K562 (cell line): ENCODE data around the gene OPRD1. TPM values are rescaled to one million over a fixed set of nuclear protein-coding genes. Genes with fewer than 3 reads are reported as not detected.

Experiments used
- BHLHE40 ChIP-seq: IDR thresholded peaks from 2 replicates; pipeline ENCODE4 v1.6.1; 2011; ENCODE audit warnings: low read length, improper control_type of control experiment
- CEBPZ ChIP-seq: fragments of 150-350 bp; IDR thresholded peaks from 2 replicates; pipeline ENCODE4 v1.6.1; 2014; ENCODE audit warnings: low read depth, mild to moderate bottlenecking, low read length, borderline replicate concordance
- E2F4 ChIP-seq: sonication (generic); formaldehyde crosslinking; IDR thresholded peaks from 2 replicates; pipeline ENCODE4 v1.8.0; 2022; ENCODE audit warnings: mild to moderate bottlenecking, low read depth, missing genetic modification reagents
- EGR1 ChIP-seq: fragments of 450-650 bp; conservative IDR thresholded peaks from 2 replicates; pipeline ENCODE4 v1.6.1; 2017; ENCODE audit warnings: mild to moderate bottlenecking
- ELF4 ChIP-seq: fragments of 450-650 bp; formaldehyde crosslinking; IDR thresholded peaks from 2 replicates; pipeline ENCODE4 v1.4.0; 2022; ENCODE audit warnings: missing genetic modification characterization
- ESRRA ChIP-seq: fragments of 450-650 bp; IDR thresholded peaks from 2 replicates; pipeline ENCODE4 v1.6.1; 2014; ENCODE audit warnings: low read depth, mild to moderate bottlenecking, moderate library complexity, borderline replicate concordance
- MNT ChIP-seq, 2 experiments: fragments of 450-650 bp; conservative IDR thresholded peaks; 2 replicates each; pipeline ENCODE4 v1.6.1; 2017; ENCODE audit warnings: mild to moderate bottlenecking in 2 of 2, moderate library complexity in 2 of 2
- MYBL2 ChIP-seq, 2 experiments: fragments of 450-650 bp in 1 of 2; sonication (generic) in 1 of 2; formaldehyde crosslinking in 1 of 2; IDR thresholded peaks; 2 replicates each; pipeline versions ENCODE4 v1.6.1 to v1.8.1; 2017 to 2022; ENCODE audit warnings: borderline replicate concordance in 1 of 2, inconsistent platforms in 1 of 2, low read depth in 1 of 2, mild to moderate bottlenecking in 1 of 2, missing genetic modification reagents in 1 of 2, moderate library complexity in 1 of 2
- MYC ChIP-seq, 2 experiments: fragments of 250-450 bp in 1 of 2; sonication (Bioruptor Pico) in 1 of 2; IDR thresholded peaks; 2 replicates each; pipeline versions ENCODE4 v1.5.1 to v1.6.1; 2012 to 2021; ENCODE audit warnings: low read depth in 2 of 2, borderline replicate concordance in 1 of 2, improper control_type of control experiment in 1 of 2, low read length in 1 of 2, mild to moderate bottlenecking in 1 of 2, moderate library complexity in 1 of 2
- PHF21A ChIP-seq: fragments of 450-650 bp; IDR thresholded peaks from 2 replicates; pipeline ENCODE4 v1.6.1; 2017; ENCODE audit warnings: low read depth, borderline replicate concordance
- PPARD ChIP-seq: fragments of 250-450 bp; sonication (Bioruptor Pico); IDR thresholded peaks from 2 replicates; pipeline ENCODE4 v1.8.0; 2022; ENCODE audit warnings: inconsistent platforms, mild to moderate bottlenecking, moderate library complexity
- RBM25 ChIP-seq: fragments of 200-400 bp; formaldehyde crosslinking; IDR thresholded peaks from 2 replicates; pipeline ENCODE4 v1.6.1; 2018; ENCODE audit warnings: low read length, low read depth, moderate library complexity; ENCODE audit not compliant: severe bottlenecking
- SAFB ChIP-seq: fragments of 200-400 bp; formaldehyde crosslinking; IDR thresholded peaks from 2 replicates; pipeline ENCODE4 v1.6.1; 2017; ENCODE audit warnings: low read depth, low read length, borderline replicate concordance
- SMAD3 ChIP-seq: fragments of 450-650 bp; formaldehyde crosslinking; conservative IDR thresholded peaks from 2 replicates; pipeline ENCODE4 v1.4.0; 2020; ENCODE audit warnings: mild to moderate bottlenecking
- TOE1 ChIP-seq, 2 experiments: fragments of 450-650 bp in 1 of 2; sonication (generic) in 1 of 2; formaldehyde crosslinking in 1 of 2; IDR thresholded peaks; 2 replicates each; pipeline versions ENCODE4 v1.7.1 to v1.8.0; 2016 to 2022; ENCODE audit warnings: borderline replicate concordance in 2 of 2, mild to moderate bottlenecking in 2 of 2, antibody characterized with exemption in 1 of 2, inconsistent platforms in 1 of 2, low read depth in 1 of 2, missing genetic modification reagents in 1 of 2, moderate library complexity in 1 of 2
- ZFP30 ChIP-seq: fragments of 250-450 bp; sonication (Bioruptor Pico); IDR thresholded peaks from 2 replicates; pipeline ENCODE4 v1.8.0; 2022; ENCODE audit warnings: moderate library complexity, mild to moderate bottlenecking, inconsistent platforms, borderline replicate concordance
- ZKSCAN8 ChIP-seq: fragments of 200-800 bp; sonication (Bioruptor generic); IDR thresholded peaks from 2 replicates; pipeline ENCODE4 v1.6.1; 2016; ENCODE audit warnings: missing genetic modification characterization, missing compliant biosample characterization
- ZNF217 ChIP-seq: sonication (generic); formaldehyde crosslinking; IDR thresholded peaks from 2 replicates; pipeline ENCODE4 v1.8.0; 2022; ENCODE audit warnings: mild to moderate bottlenecking, missing genetic modification reagents
- ZNF24 ChIP-seq: fragments of 450-650 bp; IDR thresholded peaks from 2 replicates; pipeline ENCODE4 v1.6.1; 2016
- ZNF57 ChIP-seq: fragments of 450-650 bp; formaldehyde crosslinking; IDR thresholded peaks from 2 replicates; pipeline ENCODE4 v1.4.0; 2020; ENCODE audit warnings: mild to moderate bottlenecking, moderate library complexity
- ZNF699 ChIP-seq: fragments of 250-450 bp; sonication (Bioruptor Pico); IDR thresholded peaks from 2 replicates; pipeline ENCODE4 v1.8.0; 2021; ENCODE audit warnings: mild to moderate bottlenecking, moderate library complexity; ENCODE audit not compliant: insufficient replicate concordance
- polyA plus RNA-seq, 8 experiments: library from polyadenylated mRNA; depleted of rRNA in 4 of 8; stranded (reverse) in 5 of 8; unstranded in 3 of 8; fragments of >200 nt; fragmentation: Nextera tagmentation in 2 of 8; fragmentation: Illumina TruSeq in 1 of 8; extraction: Ambion mirVana in 2 of 8; extraction: Trizol in 1 of 8; gene quantifications; 2 replicates each; pipeline versions ENCODE4 v1.2.1 to v1.2.3, GENCODE V29; 2011 to 2014; ENCODE audit warnings: inconsistent platforms in 1 of 8, missing spikeins in 1 of 8
- total RNA-seq, 7 experiments: library from RNA; depleted of rRNA in 6 of 7; stranded (reverse); fragments of >200 nt in 6 of 7; fragmentation: Illumina TruSeq in 2 of 7; extraction: Trizol in 2 of 7; gene quantifications; 2 replicates each; pipeline versions ENCODE4 v1.2.1 to v1.2.3, GENCODE V29; 2011 to 2021; ENCODE audit warnings: low replicate concordance in 1 of 7

The OPRD1 gene
- total and polyA plus RNA-seq, 9 of the 15 experiments (the other 6 are each of a cell fraction or from before 2014, with no cell fraction given) = under 0.01 to 0.03 (median under 0.01) TPM; not detected in 6

GRCh38 chr1:28882009-28882628 lies 70.1 kb downstream of the OPRD1 start (continued):
- TF ChIP-seq ZNF217 (CRISPR knock-in tag) (no peak), ZKSCAN8 (CRISPR knock-in tag) (no peak), ELF4 (peak; percentile 85), MYBL2 (IDR thresholded peaks at IDR 0.05; ENCODE audit: low read depth) (no peak), MYBL2 (CRISPR knock-in tag; IDR thresholded peaks at IDR 0.05; ENCODE audit: borderline replicate concordance) (no peak), MYC (IDR thresholded peaks at IDR 0.05; ENCODE audit: low read depth, low read length) (peak; percentile 77; the same call in 1 of the 2 replicates), MYC (CRISPR knock-in tag; IDR thresholded peaks at IDR 0.05; ENCODE audit: borderline replicate concordance, low read depth) (no peak), SAFB (no peak), CEBPZ (no peak), RBM25 (peak; percentile 64), ZNF24 (peak; percentile 53; the same call in 1 of the 2 replicates), PPARD (CRISPR knock-in tag) (no peak), ZNF57 (CRISPR knock-in tag) (no peak), E2F4 (peak; percentile 27; the same call in 1 of the 2 replicates), MNT (conservative IDR thresholded peaks at IDR 0.05) (peak; percentile 51 to 73; a peak in 3 of 4 replicates), TOE1 (IDR thresholded peaks at IDR 0.05; ENCODE audit: borderline replicate concordance) (peak; percentile 89), TOE1 (CRISPR knock-in tag; IDR thresholded peaks at IDR 0.05; ENCODE audit: borderline replicate concordance, low read depth) (no peak), BHLHE40 (peak; percentile 58), SMAD3 (CRISPR knock-in tag) (0 out of 2 replicates have a peak, but pooled peaks have one; percentile 3), ESRRA (peak; percentile 94), ZFP30 (no peak), ZNF699 (CRISPR knock-in tag) (no peak), PHF21A (peak; percentile 98), EGR1 (no peak)
